GM21529 (cell line): ENCODE data around the gene IMP4.
"Not testable (repeated sequence)": the region's sequence is repeated elsewhere in the genome, so short reads cannot be mapped to it uniquely, and the experiment has no call there.

ENCODE experiments used
- ATAC-seq: cut with Tn5 transposase; IDR thresholded peaks from one replicate; pipeline ENCODE4 v1.9.1; 2021; ENCODE audit not compliant: unreplicated experiment

Gene IMP4, protein sequence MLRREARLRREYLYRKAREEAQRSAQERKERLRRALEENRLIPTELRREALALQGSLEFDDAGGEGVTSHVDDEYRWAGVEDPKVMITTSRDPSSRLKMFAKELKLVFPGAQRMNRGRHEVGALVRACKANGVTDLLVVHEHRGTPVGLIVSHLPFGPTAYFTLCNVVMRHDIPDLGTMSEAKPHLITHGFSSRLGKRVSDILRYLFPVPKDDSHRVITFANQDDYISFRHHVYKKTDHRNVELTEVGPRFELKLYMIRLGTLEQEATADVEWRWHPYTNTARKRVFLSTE

DNA sequence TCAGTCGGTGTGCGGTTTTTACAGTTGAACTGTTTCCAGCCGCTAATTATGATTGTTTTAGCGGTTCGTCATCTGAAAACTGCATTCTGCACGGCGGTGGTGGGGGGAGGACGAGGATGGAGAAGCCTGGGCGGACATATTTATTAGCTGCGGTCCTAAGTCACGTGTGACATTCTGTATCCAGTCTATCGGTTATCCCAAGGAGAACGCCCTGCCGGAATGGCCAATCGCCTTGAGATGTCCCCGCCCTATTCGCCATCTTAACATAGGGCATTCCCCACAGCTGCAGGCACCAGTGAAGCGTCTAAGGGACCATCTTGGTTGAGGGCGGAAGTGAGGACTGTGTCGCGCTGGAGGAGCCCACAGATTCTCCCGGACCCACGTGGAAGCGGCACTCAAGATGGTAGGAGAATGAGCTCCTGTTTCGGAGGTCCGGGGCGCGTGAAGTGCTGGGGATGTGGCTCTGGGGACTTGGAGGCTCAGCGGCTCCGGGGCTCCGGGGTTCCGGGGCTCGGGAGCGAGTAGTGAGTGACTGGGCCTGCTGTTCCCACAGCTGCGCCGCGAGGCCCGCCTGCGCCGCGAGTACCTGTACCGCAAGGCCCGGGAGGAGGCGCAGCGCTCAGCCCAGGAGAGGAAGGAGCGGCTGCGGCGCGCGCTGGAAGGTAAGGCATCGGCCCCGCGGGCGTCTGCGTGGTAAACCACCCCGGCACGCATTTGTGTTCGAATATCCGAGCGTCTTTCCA is at the start of gene IMP4:
TSS of gene IMP4 (plus strand) at position 365 of the 743 bp plus-strand sequence. CDS start at position 401, 36 bp downstream.
- ATAC-seq: peak; percentile 87

DNA sequence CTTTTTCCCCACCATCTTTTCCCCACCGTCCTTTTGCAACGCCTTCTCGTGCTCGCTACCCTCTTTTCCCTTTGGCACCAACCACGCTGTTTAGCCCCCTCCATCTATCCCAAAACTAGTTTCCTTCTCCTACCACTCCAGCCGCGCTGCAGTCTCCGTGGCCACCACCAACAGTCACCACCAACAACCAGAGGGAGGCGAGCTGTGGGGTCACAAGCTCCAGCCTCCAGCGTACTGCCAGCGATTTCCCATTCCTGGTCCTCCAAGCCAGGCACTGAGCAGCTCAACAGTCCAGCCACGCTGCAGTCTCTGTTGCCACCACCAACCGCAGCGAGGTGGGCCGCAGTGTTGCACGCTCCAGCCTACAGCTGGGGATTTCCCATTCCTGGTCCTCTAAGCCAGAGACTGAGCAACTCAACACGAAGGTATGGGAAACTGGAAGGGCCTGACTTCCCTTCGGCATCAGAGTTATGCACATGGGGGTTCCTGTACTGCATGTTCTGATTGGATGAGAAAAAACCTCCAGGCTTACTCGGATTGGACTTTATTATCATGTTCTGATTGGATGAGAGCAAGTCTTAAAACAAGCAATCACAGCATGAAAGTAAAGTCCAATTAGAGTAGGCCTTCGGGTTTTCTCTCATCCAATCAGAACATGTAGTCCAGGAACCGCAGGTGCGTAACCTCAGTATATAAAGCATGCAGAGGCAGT is 42.3 kb upstream of the IMP4 start:
- ATAC-seq: no peak

DNA sequence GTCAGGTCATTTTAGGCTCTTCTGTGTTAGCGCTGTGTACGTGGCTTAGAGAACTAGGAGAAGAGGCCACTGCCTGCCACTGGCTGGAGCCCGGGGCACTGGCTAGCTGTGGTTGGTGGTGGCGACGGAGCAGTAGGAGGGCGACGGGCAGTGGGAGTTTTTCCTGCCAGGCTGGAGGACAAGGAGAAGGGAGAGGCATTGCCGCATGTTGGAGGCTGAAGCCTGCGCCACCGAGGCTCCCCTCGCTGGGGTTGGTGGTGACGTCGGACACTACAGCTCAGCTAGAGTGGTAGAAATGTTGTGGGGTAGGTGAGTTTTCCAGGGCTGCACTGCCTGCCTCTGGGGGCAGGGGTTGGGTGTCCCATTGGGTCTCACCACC is 41.7 kb upstream of the IMP4 start:
- no peak for ATAC-seq

DNA sequence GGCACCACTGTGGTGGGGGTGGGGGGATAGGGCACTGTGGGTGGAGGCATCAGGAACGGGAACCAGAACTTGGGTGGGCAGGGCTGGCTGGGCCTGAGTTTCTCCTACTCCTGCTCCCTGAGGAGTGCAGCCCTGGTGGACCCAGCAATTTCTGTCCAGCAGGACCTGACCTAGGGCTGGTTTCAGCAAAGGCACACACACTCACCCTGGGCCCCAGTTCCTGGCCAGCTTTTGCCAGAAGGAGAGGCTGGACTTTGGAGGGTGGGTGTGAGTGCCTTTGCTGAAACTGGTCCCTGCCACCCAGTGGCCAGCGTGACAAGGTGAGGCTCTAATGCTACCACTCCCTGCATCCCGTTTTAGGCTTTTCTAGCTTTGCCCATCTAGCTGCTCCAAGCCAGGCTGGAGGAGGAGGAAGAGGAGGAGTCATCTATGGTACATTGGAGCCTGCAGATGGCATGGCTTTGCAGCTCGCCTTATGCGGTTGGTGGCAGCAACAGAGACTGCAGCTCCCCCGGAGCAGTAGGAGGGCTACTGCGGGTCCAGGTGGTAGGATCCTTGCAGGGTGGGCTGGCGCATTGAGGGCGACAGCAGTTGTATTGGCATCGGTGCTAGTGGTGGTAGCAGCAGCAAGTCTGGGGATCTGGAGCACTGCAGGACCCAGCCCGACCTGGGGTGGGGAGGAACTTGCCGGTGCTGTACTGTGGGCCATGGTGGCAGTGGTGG is 40.4 kb upstream of the IMP4 start:
- peak; percentile 21 for ATAC-seq

DNA sequence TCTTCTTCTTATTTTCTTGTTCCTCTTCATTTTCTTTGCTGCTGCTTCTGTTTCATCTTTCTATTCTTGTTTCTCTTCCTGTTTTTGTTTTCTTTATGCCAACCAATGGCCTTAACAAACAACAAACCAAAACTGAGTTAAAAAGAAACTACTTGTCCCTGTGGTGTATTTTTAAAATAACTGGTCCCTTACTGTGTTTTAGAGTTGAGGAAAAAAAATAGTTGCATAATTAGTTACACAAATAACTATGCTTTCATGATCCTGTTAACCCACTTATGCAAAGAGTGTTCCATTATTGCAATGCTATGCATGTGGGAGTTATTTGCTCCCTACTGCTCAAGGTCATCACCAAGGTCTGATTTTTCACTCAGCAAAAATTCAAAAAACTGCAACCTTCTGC is 39.5 kb upstream of the IMP4 start:
- ATAC-seq: peak; percentile 78

DNA sequence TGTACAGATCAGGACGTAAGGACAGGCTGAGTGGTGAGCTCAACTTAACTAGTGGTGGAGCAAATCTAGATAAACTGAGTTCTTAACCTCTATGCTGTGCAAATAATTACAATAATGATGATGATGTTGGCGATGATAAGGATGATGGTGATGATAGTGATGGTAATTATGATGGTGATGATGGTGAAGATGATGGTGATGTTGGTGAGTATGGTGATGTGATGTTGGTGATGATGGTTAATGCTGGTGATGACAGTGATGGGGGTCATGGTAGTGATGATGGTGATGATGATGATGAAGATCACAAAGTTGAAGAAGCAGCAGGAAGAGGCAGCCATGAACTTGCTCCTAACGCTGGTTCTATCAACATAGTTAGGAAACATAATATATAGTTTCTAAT is 38.0 kb upstream of the IMP4 start:
- ATAC-seq: no peak

DNA sequence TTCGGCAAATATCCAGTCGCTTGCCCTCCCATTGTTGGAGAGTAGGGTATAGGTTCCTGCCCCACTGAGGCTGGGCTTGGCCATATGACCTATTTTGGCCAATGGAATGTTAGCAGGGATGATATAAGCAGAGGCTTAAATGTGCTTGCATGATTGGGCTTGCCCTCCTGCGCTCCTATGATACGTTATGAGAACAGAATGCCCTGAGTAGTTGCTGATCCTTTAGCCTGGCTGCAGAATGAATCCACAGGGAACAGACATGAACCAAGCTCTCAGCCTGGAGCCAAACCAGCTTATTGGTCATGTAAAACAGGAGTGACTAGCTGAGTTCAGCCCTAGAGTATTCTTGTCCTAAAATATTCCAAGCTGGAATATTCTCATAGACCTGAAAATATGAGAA is 34.8 kb upstream of the IMP4 start:
- ATAC-seq: no peak

DNA sequence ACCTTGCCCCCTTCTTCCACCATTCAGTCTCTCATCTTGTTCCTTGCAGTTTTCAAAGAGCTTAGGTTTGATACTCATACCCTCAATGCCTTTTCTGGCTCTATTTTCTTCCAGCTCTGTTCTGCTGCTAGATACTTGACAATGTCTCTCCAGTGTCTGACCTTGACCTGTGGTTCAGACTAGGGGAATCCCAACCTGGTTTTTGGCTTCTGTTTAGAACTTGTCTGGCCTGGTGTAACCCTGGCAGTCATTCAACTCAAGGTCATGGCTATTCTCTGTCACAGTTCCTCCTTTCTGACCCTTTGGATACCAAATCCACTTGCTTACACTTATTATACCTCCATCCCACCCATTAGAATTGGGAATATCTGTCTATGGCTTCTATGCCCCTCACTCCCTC is 31.8 kb upstream of the IMP4 start:
- ATAC-seq: no peak

DNA sequence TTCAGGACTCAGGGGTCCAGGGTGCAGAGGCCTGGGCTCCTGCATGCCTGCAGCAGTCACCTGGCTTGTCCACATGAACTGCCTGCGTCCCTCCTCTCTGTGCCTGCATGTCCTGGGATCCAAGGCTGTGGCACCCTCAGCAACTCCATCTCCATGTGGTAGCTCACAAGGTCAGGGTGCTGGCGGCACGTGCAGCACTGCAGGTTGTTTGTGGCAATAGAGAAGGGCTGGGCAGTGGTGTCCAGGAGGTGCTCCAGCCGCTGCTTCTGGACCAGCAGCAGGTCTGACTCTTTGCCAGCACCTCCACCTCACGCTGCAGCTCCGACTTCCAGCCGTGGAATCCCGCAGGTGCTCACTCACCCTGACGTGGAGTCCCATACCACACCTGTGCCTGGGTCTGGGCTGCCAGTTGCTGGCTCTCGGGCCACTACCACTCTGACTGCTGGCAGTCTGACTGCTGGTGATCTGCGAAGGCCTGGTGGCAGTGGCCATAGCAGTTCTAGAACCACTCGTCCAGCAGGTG is 28.8 kb upstream of the IMP4 start:
- ATAC-seq: no peak

DNA sequence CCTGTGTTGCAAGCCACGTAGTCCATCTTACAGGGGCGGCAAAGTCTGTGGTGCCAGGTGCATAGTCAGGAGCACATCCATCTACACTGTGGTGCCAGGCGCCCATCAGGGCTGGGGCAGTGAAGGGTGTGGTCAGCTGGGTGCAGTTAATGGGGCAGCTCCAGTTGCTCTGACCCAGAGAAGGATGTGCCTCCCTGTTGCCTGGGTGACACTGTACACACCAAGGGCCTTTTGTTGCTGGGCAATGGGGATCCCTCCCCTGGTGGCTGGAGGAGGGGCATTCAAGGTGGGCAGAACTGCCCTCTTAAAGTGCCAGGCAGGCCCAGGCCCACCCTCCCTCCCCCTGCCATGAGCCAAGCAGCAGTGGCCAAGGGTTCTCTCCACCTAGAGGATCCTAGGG is 28.3 kb upstream of the IMP4 start:
- no peak for ATAC-seq

DNA sequence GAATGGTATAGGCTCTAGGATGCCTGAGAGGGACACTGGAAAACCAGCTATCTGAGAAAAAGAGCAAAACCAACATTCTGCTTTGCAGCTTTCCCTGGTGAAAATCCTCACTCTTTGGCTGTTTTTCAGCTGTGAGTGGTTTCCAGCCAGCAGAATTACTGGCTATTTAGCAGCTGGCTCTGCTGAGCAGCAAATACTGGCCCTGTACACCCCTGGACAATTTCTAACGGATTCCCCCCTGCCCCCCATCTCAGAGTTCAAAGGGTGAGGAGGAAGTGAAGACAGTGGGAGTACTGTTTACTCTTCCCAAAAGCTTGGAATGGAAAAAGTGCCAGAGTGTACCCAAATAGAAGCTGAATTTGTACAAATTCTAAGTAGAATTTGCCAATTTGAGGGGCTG is 26.1 kb upstream of the IMP4 start:
- no peak for ATAC-seq

DNA sequence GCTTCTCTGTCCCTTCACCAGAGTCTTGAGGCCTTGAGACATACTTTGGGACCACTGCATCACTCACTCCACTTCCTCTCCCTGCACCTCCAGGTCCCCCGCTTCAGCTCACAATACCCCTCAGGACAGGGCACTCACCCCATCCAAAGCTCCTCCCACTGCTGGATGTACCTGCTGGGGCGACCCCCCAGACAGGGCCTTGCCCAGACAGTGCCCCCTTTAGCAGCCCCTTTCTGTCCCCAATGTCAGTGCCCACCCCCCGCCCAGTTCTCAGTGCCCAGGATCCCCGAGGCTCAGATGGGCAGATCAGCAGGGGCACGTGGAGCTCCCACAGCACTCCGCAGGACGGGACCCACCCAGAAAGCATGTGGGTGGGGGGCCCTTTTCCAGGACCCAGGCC is 23.8 kb upstream of the IMP4 start:
- ATAC-seq: no peak

DNA sequence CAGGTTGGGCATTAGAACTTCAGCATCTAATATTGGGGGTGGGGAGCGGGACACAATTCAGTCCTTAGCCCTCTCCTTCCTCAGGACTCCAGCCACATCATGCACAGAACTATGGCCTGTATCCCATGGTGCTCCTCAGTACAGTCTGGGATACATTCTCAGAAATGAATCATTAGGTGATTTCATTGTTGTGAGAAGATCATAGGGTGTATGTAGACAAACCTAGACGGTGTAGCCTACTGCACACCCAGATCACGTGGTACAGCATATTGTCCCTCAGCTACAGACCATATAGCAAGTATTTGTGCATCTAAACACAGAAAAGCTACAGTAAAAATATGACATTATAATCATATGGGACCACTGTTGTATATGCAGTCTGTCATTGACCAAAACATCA is 23.2 kb upstream of the IMP4 start:
- no peak for ATAC-seq

DNA sequence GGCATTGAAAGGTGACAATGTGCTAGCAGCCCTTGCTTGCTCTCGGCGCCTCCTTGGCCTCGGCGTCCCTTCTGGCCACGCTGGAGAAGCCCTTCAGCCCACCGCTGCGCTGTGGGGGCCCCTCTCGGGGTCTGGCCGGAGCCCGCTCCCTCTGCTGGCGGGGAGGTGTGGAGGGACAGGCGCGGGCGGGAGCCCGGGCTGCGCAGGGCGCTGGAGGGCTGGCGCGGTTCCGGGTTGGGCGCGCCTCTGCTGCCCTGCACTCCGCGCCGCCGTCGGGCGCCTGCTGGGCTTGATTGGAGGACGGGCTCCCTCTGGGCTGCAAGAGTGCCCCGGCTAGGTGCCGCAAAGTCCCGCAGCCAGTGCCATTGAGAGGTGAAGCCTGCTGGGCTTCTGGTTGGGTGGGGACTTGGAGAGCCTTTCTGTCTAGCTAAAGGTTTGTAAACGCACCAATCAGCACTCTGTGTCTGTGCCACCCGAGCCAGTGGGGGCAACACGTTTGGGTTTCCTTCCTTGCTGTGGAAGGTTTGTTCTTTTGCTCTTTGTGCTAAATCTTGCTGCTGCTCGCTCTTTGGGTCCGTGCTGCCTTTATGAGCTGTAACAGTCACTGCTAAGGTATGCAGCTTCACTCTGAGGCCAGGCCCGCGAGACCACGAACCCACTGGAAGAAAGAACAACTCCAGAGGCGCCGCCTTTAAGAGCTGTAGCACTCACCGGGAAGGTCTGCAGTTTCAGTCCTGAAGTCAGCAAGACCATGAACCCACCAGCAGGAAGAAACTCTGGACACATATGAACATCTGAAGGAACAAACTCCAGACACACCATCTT is 14.8 kb upstream of the IMP4 start:
- no peak for ATAC-seq

DNA sequence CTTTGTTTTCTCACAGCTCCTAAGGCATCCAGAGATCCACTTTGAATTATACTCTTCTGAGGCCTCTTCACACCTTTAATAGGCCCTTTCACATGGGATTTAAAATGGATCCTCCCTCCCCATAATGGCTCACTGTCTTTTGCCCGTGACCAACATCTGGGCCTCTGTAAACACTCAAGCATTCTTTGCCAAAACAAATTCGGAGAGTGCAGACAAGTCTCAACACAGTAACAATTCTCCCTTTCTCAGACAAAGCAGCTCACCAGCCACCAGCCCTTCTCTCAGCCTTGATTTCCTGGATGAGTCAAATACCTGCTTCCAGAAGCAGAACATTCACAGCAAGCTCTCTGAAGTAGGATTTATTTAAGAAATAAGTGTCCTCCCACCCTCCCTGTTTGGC is 14.0 kb upstream of the IMP4 start:
- ATAC-seq: no peak

DNA sequence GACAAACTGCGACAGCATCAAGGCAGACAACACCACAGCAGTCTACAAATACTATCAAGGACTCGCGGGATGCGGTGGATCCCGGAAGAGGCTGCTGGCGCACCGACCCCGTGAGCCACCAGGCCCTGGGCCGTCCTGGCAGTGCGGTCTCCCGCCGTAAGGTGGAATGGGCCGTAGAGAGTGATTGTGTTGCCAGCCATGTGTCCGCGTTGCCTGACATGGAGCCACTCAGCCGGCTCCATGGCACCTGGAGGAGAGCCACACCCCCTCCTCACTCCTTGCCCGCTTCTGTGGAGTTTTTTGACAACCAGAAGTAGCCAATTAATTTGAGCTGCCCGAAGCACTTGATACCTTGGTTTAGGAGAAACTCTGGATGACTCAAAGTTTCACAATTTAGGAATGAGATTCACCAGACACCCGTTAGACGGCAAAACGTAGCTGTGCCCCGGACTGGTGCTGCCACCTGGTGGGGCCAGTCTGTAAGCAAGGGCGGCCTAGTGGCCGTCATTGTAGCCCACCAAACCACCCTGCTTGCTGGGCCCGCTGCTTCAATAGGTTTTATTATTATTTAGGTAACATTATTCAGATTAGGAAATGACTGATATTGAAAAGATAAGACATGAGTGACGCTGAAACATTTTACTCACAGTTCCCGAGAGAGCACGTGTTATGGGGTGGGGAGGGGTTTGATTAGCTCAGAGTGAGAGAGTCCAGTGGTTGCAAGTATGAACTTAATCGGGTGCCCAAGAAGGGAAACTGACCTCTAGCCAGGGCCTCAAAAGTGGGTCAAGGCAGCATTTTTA is 10.2 kb upstream of the IMP4 start:
- peak; percentile 73 for ATAC-seq

DNA sequence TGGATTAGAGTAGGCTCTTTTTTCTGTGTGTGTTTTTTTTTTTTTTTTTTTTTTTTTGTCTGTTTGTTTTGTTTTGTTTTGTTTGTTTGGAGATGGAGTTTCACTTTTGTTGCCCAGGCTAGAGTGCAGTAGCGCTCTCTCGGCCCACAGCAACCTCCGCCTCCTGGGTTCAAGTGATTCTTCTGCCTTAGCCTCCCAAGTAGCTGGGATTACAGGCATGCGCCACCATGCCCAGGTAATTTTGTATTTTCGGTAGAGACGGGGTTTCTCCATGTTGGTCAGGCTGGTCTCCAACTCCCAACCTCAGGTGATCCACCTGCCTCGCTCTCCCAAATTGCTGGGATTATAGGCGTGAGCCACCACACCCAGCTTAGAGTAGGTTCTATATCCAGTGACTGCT is 9.4 kb upstream of the IMP4 start:
- ATAC-seq: not testable (repeated sequence)

DNA sequence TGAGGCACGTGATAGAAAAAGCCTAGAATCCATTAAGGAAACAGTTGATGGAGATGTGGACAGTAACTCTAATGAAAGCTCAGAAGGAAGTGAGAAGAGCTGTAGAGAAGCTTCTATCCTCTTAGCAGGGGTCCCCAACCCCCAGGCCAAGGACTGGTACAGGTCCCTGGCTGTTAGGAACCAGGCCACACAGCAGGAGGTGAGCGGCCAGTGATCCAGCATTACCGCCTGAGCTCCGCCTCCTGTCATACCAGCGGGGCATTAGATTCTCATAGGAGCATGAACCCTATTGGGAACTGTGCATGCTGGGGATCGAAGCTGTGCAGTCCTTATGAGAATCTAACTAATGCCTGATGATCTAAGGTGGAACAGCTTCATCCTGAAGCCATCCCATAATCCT is 8.7 kb upstream of the IMP4 start:
- ATAC-seq: no peak

DNA sequence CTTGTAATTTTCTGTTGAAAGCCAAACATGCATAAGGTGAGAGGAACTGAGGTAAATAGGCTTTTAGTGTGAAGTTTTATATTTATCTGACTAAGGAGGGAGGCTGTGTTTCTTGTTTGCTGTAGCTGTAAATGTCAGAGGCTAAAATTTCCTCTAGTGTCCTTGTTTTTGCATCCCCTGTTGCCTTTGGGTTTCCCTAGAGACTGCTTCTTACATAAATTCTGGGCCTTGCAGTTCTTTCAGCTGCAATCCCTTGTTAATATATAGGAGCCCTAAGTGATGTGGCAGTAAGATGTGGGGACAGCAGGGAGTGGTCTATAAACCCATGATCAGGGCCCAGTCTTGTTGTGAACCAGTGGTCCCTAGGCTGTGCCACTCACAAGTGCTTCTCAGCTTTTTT is 7.5 kb upstream of the IMP4 start:
- no peak for ATAC-seq
